ENCODE results near the gene PTPN20.

The PTPN20 gene

GRCh38 chr10:47050618-47051455 is 139.6 kb downstream of the PTPN20 start:
- DNase-seq (ENCODE audit: insufficient read length, low spot score): no peak
- TF ChIP-seq, protein P1, sequence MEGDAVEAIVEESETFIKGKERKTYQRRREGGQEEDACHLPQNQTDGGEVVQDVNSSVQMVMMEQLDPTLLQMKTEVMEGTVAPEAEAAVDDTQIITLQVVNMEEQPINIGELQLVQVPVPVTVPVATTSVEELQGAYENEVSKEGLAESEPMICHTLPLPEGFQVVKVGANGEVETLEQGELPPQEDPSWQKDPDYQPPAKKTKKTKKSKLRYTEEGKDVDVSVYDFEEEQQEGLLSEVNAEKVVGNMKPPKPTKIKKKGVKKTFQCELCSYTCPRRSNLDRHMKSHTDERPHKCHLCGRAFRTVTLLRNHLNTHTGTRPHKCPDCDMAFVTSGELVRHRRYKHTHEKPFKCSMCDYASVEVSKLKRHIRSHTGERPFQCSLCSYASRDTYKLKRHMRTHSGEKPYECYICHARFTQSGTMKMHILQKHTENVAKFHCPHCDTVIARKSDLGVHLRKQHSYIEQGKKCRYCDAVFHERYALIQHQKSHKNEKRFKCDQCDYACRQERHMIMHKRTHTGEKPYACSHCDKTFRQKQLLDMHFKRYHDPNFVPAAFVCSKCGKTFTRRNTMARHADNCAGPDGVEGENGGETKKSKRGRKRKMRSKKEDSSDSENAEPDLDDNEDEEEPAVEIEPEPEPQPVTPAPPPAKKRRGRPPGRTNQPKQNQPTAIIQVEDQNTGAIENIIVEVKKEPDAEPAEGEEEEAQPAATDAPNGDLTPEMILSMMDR (IDR thresholded peaks at IDR 0.05; ENCODE audit: insufficient read depth, missing control alignments): no peak
- no peak for FAIRE-seq

DNA sequence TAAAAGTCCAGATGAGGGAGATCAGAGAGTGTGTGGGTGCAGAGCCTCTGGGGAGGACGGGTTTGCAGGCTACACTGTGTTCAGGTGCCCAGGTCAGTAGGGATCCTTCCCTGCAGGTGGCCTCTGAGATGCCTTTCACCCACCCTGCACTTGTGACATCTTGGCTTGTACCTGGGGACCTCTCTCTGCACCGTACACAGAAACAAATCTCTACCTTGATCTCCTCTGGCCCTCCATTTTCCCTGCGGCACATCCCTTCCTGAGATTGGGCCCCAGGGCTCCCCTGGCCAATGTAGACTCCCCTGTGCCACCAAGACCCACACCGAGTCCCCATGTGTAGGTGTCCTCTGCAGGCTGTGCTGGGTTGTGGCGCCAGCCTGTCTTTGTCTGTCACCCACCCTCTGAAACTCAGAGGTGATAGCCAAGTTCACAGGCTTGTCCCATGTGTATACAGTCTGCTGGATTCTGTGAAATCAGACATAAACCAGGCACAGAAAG is 140.6 kb downstream of the PTPN20 start:
- DNase-seq (ENCODE audit: insufficient read length, low spot score) (no peak), FAIRE-seq (no peak)
- TF ChIP-seq, protein P1 (IDR thresholded peaks at IDR 0.05; ENCODE audit: insufficient read depth, missing control alignments): no peak
